K562 (cell line): ENCODE results near the gene TRIP6. TPM values are rescaled to one million over a fixed set of nuclear protein-coding genes. Genes with fewer than 3 reads are reported as not detected.
A peak's percentile ranks its signal among the peaks of the same experiment; 100 is the strongest.

Experiments used
- ETV5 ChIP-seq: sonication (generic); formaldehyde crosslinking; IDR thresholded peaks from 2 replicates; pipeline ENCODE4 v1.4.0; 2020; ENCODE audit warnings: low read depth, mild to moderate bottlenecking, missing genetic modification reagents
- HDAC3 ChIP-seq: fragments of 450-650 bp; IDR thresholded peaks from 2 replicates; pipeline ENCODE4 v1.6.1; 2018; ENCODE audit warnings: borderline replicate concordance, mild to moderate bottlenecking, moderate library complexity; ENCODE audit not compliant: partially characterized antibody
- OTX1 ChIP-seq: fragments of 450-650 bp; formaldehyde crosslinking; IDR thresholded peaks from 2 replicates; pipeline ENCODE4 v1.4.0; 2022; ENCODE audit warnings: mild to moderate bottlenecking
- PKNOX1 ChIP-seq: fragments of 450-650 bp; IDR thresholded peaks from 2 replicates; pipeline ENCODE4 v1.6.1; 2016
- POLR2H ChIP-seq: IDR thresholded peaks from 2 replicates; pipeline ENCODE4 v1.6.1; 2016; ENCODE audit warnings: missing genetic modification characterization, low read depth, mild to moderate bottlenecking, control low read depth, missing compliant biosample characterization, moderate library complexity
- ZNF274 ChIP-seq: IDR thresholded peaks from 2 replicates; pipeline ENCODE4 v1.6.1; 2011; ENCODE audit warnings: low read depth, mild to moderate bottlenecking, low read length, moderate library complexity, borderline replicate concordance
- ZNF512 ChIP-seq: IDR thresholded peaks from 2 replicates; pipeline ENCODE4 v1.6.1; 2016; ENCODE audit warnings: missing genetic modification characterization, missing compliant biosample characterization
- ZNF609 ChIP-seq: sonication (generic); formaldehyde crosslinking; IDR thresholded peaks from 2 replicates; pipeline ENCODE4 v1.8.1; 2023; ENCODE audit warnings: missing genetic modification reagents, mild to moderate bottlenecking, borderline replicate concordance
- ZNF830 ChIP-seq: fragments of 250-450 bp; sonication (Bioruptor Pico); IDR thresholded peaks from 2 replicates; pipeline ENCODE4 v1.5.0; 2021; ENCODE audit warnings: mild to moderate bottlenecking
- polyA plus RNA-seq, 8 experiments: library from polyadenylated mRNA; depleted of rRNA in 4 of 8; stranded (reverse) in 5 of 8; unstranded in 3 of 8; fragments of >200 nt; fragmentation: Nextera tagmentation in 2 of 8; fragmentation: Illumina TruSeq in 1 of 8; extraction: Ambion mirVana in 2 of 8; extraction: Trizol in 1 of 8; gene quantifications; 2 replicates each; pipeline versions ENCODE4 v1.2.1 to v1.2.3, GENCODE V29; 2011 to 2014; ENCODE audit warnings: inconsistent platforms in 1 of 8, missing spikeins in 1 of 8
- total RNA-seq, 7 experiments: library from RNA; depleted of rRNA in 6 of 7; stranded (reverse); fragments of >200 nt in 6 of 7; fragmentation: Illumina TruSeq in 2 of 7; extraction: Trizol in 2 of 7; gene quantifications; 2 replicates each; pipeline versions ENCODE4 v1.2.1 to v1.2.3, GENCODE V29; 2011 to 2021; ENCODE audit warnings: low replicate concordance in 1 of 7
- TF ChIP-seq, protein P1 (sequence below): IDR thresholded peaks from 2 replicates; pipeline ENCODE4 v1.6.1; 2012; ENCODE audit warnings: low read depth, low read length, improper control_type of control experiment, borderline replicate concordance
- TF ChIP-seq, protein P2 (sequence below): sonication (generic); formaldehyde crosslinking; IDR thresholded peaks from 2 replicates; pipeline ENCODE4 v1.8.0; 2023; ENCODE audit warnings: missing genetic modification reagents, mild to moderate bottlenecking, borderline replicate concordance

Gene TRIP6
- total and polyA plus RNA-seq, 9 of the 15 experiments (the other 6 are each of a cell fraction or from before 2014, with no cell fraction given) = 5.9 to 141 (median 54.0) TPM

DNA sequence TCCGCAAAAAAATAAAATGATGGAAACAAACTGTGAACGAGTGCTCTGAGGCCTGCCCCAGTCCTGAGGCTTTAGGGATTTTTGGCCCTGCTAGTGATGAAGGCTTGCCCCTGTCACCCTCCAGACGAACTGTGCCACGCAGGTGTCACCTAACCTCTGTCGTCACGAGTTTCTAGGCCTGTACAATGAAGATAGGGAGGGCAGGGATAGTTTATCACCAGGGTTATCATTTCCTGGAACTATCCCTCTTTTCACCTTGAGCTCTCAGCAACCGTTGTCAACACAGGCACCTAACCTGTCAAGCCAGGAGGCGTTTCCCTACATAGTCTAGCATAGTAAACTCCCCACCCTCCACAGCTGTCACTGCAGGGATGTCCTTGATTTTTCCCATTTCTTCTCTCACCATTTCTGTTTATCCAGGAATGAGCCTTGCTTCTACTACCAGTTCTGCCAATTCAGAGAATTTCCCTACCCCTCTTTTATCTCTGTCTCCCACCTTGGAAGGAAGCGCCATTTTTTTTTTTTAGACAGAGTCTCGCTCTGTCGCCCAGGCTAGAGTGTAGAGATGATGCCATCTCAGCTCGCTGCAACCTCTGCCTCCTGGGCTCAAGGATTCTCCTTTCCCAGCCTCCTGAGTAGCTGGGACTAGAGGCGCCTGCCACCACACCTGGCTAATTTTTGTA lies 30.7 kb downstream of the TRIP6 start (continued):
- TF ChIP-seq POLR2H (tag) (no peak), HDAC3 (no peak), PKNOX1 (peak; percentile 67), ETV5 (CRISPR knock-in tag) (no peak), OTX1 (CRISPR knock-in tag) (no peak), ZNF609 (CRISPR knock-in tag) (no peak), ZNF830 (CRISPR knock-in tag) (no peak), ZNF512 (tag) (no peak), ZNF274 (peak; percentile 63; the same call in 1 of the 2 replicates)
- TF ChIP-seq, protein P1, sequence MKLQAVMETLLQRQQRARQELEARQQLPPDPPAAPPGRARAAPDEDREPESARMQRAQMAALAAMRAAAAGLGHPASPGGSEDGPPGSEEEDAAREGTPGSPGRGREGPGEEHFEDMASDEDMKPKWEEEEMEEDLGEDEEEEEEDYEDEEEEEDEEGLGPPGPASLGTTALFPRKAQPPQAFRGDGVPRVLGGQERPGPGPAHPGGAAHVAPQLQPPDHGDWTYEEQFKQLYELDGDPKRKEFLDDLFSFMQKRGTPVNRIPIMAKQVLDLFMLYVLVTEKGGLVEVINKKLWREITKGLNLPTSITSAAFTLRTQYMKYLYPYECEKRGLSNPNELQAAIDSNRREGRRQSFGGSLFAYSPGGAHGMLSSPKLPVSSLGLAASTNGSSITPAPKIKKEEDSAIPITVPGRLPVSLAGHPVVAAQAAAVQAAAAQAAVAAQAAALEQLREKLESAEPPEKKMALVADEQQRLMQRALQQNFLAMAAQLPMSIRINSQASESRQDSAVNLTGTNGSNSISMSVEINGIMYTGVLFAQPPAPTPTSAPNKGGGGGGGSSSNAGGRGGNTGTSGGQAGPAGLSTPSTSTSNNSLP = no peak
- TF ChIP-seq, protein P2, sequence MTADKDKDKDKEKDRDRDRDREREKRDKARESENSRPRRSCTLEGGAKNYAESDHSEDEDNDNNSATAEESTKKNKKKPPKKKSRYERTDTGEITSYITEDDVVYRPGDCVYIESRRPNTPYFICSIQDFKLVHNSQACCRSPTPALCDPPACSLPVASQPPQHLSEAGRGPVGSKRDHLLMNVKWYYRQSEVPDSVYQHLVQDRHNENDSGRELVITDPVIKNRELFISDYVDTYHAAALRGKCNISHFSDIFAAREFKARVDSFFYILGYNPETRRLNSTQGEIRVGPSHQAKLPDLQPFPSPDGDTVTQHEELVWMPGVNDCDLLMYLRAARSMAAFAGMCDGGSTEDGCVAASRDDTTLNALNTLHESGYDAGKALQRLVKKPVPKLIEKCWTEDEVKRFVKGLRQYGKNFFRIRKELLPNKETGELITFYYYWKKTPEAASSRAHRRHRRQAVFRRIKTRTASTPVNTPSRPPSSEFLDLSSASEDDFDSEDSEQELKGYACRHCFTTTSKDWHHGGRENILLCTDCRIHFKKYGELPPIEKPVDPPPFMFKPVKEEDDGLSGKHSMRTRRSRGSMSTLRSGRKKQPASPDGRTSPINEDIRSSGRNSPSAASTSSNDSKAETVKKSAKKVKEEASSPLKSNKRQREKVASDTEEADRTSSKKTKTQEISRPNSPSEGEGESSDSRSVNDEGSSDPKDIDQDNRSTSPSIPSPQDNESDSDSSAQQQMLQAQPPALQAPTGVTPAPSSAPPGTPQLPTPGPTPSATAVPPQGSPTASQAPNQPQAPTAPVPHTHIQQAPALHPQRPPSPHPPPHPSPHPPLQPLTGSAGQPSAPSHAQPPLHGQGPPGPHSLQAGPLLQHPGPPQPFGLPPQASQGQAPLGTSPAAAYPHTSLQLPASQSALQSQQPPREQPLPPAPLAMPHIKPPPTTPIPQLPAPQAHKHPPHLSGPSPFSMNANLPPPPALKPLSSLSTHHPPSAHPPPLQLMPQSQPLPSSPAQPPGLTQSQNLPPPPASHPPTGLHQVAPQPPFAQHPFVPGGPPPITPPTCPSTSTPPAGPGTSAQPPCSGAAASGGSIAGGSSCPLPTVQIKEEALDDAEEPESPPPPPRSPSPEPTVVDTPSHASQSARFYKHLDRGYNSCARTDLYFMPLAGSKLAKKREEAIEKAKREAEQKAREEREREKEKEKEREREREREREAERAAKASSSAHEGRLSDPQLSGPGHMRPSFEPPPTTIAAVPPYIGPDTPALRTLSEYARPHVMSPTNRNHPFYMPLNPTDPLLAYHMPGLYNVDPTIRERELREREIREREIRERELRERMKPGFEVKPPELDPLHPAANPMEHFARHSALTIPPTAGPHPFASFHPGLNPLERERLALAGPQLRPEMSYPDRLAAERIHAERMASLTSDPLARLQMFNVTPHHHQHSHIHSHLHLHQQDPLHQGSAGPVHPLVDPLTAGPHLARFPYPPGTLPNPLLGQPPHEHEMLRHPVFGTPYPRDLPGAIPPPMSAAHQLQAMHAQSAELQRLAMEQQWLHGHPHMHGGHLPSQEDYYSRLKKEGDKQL (CRISPR knock-in tag) = no peak
